Choroid plexus epithelial cell (primary cell): Measurements from ENCODE around the gene QSOX1.

Source experiments
- DNase-seq: peaks from one replicate; pipeline ENCODE4 v3.0.0-alpha.2; 2010; ENCODE audit warnings: low read depth
- H3K4me3 ChIP-seq: 2 replicates; pipeline ENCODE4 v1.5.1; 2011; ENCODE audit warnings: low read depth, mild to moderate bottlenecking, control low read depth, low read length, moderate library complexity
- TF ChIP-seq, protein P1 (sequence below): conservative IDR thresholded peaks from 2 replicates; pipeline ENCODE4 v1.5.1; 2011; ENCODE audit warnings: low read depth, mild to moderate bottlenecking, control low read depth, inconsistent platforms, low read length, moderate library complexity

QSOX1 gene

DNA sequence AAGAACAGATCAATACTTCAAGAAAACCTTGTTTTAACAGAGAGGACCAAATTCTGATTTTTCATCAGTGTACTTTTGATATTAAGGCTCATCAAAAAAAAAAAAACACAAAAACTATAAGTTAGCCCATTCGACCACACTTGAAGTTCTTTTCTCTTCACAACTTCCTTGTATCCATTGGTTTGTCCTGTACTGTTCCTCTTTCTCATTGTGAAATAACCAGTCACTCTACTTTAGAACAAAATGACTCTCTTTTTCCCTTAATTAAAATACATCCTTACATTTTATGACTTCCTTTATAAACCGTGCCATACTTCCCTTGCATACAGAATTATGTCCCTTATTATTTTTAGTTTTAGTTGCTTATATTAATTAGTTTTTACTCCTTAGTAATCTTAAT is 8.4 kb downstream of the QSOX1 start:
- TF ChIP-seq, protein P1, sequence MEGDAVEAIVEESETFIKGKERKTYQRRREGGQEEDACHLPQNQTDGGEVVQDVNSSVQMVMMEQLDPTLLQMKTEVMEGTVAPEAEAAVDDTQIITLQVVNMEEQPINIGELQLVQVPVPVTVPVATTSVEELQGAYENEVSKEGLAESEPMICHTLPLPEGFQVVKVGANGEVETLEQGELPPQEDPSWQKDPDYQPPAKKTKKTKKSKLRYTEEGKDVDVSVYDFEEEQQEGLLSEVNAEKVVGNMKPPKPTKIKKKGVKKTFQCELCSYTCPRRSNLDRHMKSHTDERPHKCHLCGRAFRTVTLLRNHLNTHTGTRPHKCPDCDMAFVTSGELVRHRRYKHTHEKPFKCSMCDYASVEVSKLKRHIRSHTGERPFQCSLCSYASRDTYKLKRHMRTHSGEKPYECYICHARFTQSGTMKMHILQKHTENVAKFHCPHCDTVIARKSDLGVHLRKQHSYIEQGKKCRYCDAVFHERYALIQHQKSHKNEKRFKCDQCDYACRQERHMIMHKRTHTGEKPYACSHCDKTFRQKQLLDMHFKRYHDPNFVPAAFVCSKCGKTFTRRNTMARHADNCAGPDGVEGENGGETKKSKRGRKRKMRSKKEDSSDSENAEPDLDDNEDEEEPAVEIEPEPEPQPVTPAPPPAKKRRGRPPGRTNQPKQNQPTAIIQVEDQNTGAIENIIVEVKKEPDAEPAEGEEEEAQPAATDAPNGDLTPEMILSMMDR, result no peak
- no peak overlapping the region for H3K4me3 ChIP-seq
- DNase-seq, result no peak

DNA sequence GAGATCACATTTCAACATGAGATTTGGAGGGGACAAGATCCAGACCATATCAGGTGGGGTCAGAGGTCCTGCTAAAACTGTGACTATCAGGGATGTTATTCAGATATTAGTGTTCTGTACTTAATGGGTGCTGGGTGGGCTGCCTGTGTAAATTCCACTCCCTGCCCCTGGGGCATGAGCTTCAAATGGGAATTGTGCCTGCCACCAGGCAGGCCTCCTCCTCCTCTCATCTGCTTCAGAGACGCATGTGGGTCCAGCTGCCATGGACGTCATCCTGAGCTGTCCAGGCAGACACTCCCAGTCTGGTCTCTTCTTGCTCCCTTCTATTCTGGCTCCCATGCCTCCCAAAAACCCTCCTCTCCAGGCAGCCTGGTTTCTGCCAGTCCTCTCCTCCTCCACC is 10.4 kb downstream of the QSOX1 start:
- DNase-seq, result no peak
- TF ChIP-seq, protein P1, result no peak
- H3K4me3 ChIP-seq, result no peak overlapping the region

DNA sequence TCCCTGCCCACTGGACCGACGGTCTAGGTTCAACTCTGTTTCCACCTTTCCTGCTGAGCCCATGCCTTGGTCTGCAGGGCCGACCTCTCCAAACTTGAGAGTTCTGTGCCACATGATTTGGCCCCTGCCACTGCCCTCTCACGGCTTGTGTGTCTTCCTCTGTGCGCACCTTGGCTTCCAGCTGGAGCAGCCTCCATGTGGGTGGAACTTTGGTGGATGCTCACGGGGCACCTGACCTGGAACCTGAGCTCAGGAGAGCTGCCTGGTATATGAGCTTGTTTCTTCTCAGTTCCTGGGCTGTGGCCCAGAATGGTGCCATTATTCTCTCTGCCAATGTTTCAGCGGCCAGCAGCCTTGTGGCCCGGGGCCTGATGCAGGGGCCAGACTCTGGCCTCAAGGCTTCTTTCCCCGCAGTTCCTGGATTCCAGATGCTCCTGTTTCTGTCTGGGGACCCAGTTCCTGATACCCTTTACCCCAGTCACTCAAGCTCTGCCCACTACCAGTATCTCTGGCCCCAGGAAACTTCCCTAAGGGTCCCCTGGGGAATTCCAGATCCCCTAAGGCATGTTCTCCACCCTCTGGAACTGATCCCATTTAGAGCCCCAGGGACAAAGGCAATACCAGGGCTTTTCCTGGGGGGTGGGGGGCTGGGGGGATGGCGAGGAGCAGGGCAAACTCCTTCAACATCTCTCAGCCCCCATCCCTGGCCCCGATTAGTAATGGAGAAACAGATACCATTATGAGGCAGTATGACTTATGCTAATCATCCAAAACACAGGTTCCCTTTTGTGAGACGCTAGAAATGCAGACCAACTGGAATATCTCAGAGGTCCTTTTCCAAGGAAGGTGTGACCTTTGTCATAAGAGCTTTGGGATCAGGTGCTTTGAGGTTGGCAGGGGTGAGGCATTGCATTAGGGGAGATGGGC is 11.1 kb downstream of the QSOX1 start:
- TF ChIP-seq, protein P1, result no peak
- DNase-seq, result no peak
- no peak overlapping the region for H3K4me3 ChIP-seq

DNA sequence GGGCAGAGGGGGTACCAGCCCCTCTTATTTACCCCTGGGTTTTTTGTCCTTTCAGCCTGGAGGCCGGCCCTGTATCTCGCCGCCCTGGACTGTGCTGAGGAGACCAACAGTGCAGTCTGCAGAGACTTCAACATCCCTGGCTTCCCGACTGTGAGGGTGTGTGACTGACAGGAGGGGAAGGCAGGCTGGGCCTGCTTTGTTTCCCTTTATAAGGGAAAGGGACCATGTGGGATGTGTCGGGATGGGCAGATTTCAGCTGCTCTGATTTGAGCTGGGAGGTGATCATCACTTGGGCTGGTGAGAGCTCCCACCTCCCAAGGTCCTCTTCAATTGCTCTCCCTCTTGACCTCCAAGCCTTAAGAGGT is 11.7 kb downstream of the QSOX1 start:
- DNase-seq, result no peak
- TF ChIP-seq, protein P1, result no peak
- no peak overlapping the region for H3K4me3 ChIP-seq

DNA sequence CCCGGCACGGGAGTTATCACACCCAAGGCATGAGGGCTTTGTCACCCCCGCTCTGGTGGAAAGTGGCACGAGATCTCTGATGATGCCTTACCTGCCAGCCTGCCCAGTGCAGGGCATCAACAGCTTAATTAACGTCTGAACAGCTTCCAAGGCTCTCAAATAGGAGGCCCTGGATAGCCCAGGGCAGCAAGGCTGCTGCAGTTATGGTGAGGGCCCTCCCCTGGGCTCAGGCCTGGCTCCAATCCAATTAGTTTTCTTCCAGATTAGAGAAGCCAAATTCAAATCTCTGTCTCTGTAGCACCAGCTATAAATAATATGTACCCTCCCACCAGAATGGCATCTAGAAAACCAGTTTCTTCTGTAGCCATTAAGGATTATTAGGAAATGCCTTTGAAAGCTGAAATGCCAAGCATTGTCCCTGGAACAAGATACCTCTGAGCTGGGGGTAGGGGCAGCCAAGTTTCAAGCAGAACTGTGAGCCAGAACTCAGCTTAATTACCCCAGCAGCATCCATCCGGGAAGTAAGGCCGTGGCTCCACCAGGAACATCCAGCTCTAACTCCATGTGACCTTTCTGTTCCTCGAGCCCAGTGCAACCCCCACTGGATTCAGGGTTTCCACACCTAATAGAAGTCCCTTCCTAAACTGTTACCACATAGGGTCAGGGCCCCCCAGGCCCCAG is 12.5 kb downstream of the QSOX1 start:
- DNase-seq, result peak; percentile 19
- TF ChIP-seq, protein P1, result no peak
- H3K4me3 ChIP-seq, result no peak overlapping the region

DNA sequence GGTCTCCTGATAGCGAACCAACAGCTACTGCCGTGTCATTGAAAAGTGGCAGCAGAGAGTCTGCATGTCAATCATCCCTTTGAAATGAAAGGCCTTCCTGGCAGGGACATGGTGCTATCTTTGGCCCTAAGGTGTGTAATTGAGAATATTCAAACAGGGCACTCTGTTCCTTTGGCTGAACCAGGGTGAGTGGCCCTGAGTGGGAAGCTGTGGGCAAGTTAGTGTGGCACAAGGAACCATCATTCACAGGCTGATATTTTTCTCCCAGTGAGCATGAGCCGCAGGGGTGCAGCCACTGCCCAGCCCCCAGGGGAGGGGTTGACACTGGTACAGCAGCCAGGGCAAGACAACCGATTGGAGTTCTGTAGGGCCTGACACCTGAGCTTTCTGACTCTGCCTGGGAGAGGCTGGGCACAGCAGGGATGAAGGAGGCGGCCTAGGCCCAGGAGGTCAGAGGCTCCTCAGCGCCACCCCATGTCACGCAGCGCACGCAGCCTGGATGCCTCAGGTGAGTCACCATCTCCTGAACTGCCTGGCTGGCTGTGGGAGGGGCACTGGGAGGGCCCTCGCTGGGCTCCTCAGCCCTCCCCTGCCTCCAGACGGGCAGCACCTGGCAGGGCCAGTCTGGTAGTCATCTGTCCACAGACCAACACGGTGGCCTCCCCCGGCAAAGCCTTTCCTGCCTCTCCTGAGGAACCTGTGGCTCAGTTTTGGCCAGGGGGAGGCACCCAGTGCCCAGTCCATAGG is 13.2 kb downstream of the QSOX1 start:
- TF ChIP-seq, protein P1, result no peak
- H3K4me3 ChIP-seq, result no peak overlapping the region
- DNase-seq, result peak; percentile 14
